ENCODE data around the gene SULF2.

The SULF2 gene

DNA sequence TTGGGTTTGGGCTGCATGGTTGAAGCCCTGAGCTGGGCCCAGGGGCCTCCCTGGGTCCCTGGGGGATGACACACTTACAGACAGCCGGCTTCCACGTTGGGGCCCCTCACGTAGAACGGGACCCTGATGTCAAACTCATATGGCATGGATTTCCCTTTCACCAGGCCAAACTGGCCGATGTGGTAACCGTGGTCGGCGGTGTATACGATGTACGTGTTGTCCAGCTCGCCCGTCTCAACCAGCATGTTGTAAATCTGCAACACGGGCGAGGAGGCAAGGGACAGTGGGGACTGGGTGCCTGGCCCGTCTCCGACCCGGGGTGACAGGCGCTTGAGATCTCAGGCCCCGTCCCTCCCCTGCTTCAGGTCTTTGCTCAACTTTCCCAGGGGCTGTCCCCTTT, 102.4 kb downstream of the SULF2 start:
- no peak overlapping the region for H3K4me3 ChIP-seq (ENCODE audit: low read length, poor library complexity, severe bottlenecking)
- H3K9me2 ChIP-seq (replicated peaks; ENCODE audit: low read depth, low read length) = no peaks in the 10 kb centered on the region
- TF ChIP-seq, protein P1, sequence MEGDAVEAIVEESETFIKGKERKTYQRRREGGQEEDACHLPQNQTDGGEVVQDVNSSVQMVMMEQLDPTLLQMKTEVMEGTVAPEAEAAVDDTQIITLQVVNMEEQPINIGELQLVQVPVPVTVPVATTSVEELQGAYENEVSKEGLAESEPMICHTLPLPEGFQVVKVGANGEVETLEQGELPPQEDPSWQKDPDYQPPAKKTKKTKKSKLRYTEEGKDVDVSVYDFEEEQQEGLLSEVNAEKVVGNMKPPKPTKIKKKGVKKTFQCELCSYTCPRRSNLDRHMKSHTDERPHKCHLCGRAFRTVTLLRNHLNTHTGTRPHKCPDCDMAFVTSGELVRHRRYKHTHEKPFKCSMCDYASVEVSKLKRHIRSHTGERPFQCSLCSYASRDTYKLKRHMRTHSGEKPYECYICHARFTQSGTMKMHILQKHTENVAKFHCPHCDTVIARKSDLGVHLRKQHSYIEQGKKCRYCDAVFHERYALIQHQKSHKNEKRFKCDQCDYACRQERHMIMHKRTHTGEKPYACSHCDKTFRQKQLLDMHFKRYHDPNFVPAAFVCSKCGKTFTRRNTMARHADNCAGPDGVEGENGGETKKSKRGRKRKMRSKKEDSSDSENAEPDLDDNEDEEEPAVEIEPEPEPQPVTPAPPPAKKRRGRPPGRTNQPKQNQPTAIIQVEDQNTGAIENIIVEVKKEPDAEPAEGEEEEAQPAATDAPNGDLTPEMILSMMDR (conservative IDR thresholded peaks at IDR 0.05; ENCODE audit: low read length) = no peak
- no peak for TF ChIP-seq EZH2phosphoT487 (IDR thresholded peaks at IDR 0.05; ENCODE audit: borderline replicate concordance)
- H3K27me3 ChIP-seq (ENCODE audit: insufficient read depth, low read length, poor library complexity, severe bottlenecking) = no peaks in the 10 kb centered on the region
- H3K9ac ChIP-seq (ENCODE audit: low read depth, low read length, poor library complexity, severe bottlenecking) = no peak overlapping the region
- no peaks in the 10 kb centered on the region for H3K4me1 ChIP-seq (ENCODE audit: insufficient read depth, low read length, poor library complexity, severe bottlenecking)
- no peaks in the 10 kb centered on the region for H3F3A ChIP-seq (ENCODE audit: low read depth)
- H3K4me2 ChIP-seq (ENCODE audit: low read depth, low read length, poor library complexity, severe bottlenecking) = no peak overlapping the region
- H4K20me1 ChIP-seq (ENCODE audit: insufficient read depth, low read length, poor library complexity, severe bottlenecking) = no peaks in the 10 kb centered on the region
- no peaks in the 10 kb centered on the region for H3K36me3 ChIP-seq (ENCODE audit: insufficient read depth, low read length)
- H2AFZ ChIP-seq (ENCODE audit: low read length) = no peak overlapping the region
- H3K9me3 ChIP-seq (ENCODE audit: insufficient read depth, low read depth, low read length) = no peaks in the 10 kb centered on the region
- H3K79me2 ChIP-seq (ENCODE audit: insufficient read depth, low read length) = no peaks in the 10 kb centered on the region

DNA sequence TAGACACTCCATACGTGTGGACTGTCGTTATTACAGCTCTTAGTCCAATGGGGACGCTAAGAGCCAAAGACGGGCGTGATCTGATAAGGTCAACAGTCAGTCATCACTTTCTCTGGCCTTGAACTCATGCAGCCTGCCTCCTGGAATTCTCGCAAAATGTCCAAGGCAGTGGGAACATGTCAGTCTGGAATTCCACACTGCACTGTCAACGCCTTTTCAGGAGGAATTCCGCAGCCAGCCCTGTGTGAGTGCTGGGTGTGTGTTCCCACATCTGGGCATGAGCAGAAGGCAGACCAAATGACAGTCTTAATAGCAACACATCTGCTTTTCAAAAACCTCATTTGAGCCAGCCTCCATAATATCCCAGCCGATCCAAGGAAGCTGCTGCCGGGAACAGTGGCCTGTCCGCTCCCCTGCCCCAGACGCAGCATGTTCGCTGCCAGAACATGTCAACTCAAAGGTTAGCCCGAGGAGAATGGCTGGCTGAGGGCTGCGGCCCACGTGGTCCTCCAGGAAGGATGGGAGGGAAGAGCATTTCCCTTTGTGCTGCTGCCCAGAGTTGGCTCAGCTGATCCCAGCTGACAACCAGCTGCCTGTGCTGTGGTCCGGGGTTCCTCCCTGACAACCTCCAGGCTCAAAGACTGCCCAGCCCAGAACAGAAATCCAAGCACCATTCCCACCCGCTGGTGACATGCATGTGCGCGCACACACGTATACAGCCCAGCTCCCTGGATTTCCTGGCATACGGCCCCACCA, 103.1 kb downstream of the SULF2 start:
- Histone ChIP-seq H3K9me2 (replicated peaks; ENCODE audit: low read depth, low read length) (no peaks in the 10 kb centered on the region), H3K4me3 (ENCODE audit: low read length, poor library complexity, severe bottlenecking) (no peak overlapping the region), H4K20me1 (ENCODE audit: insufficient read depth, low read length, poor library complexity, severe bottlenecking) (no peaks in the 10 kb centered on the region), H3K27me3 (ENCODE audit: insufficient read depth, low read length, poor library complexity, severe bottlenecking) (no peaks in the 10 kb centered on the region), H2AFZ (ENCODE audit: low read length) (no peak overlapping the region), H3K79me2 (ENCODE audit: insufficient read depth, low read length) (no peaks in the 10 kb centered on the region), H3K9ac (ENCODE audit: low read depth, low read length, poor library complexity, severe bottlenecking) (no peak overlapping the region), H3K4me2 (ENCODE audit: low read depth, low read length, poor library complexity, severe bottlenecking) (no peak overlapping the region), H3K9me3 (ENCODE audit: insufficient read depth, low read depth, low read length) (no peaks in the 10 kb centered on the region), H3F3A (ENCODE audit: low read depth) (no peaks in the 10 kb centered on the region), H3K36me3 (ENCODE audit: insufficient read depth, low read length) (no peaks in the 10 kb centered on the region), H3K4me1 (ENCODE audit: insufficient read depth, low read length, poor library complexity, severe bottlenecking) (no peaks in the 10 kb centered on the region)
- TF ChIP-seq, protein P1 (conservative IDR thresholded peaks at IDR 0.05; ENCODE audit: low read length) = no peak
- no peak for TF ChIP-seq EZH2phosphoT487 (IDR thresholded peaks at IDR 0.05; ENCODE audit: borderline replicate concordance)

DNA sequence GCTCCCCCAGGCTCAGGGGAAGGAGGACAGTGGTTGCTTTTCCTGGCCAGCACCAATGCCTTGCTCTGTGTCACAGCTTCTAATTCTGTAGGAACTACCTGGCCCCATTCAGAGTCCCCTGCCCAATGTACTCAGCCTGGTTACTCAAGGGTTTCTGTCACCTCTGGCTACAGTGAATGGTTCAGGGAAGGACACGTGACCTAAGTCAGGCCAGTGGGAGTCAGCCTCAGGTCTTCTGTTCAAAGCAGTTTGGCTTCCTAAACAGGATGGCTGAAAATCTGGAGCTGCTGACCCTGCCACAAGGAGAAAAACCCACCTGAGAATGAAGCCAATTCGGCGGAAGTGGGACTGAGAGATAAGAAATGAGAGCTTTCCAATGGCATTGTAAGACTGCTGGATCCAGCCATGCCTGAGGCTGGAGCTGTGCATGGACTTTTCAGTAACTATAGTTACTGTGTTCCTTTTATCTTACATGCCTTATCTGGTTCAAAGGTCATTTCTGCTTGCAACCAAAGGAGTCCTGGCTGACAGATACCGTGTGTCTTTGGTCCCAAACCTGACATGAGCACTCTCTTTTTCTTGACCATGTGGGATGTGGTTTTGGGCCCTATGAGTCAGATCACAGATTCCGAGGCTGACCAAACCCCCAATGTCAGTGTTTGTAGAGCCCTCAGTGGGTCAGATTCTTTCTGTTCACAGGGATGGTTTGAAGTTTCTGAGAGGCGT, 104.3 kb downstream of the SULF2 start:
- Histone ChIP-seq H3K27me3 (ENCODE audit: insufficient read depth, low read length, poor library complexity, severe bottlenecking) (no peaks in the 10 kb centered on the region), H3K9ac (ENCODE audit: low read depth, low read length, poor library complexity, severe bottlenecking) (no peak overlapping the region), H3K79me2 (ENCODE audit: insufficient read depth, low read length) (no peaks in the 10 kb centered on the region), H3K4me1 (ENCODE audit: insufficient read depth, low read length, poor library complexity, severe bottlenecking) (no peaks in the 10 kb centered on the region), H3K36me3 (ENCODE audit: insufficient read depth, low read length) (no peaks in the 10 kb centered on the region), H3F3A (ENCODE audit: low read depth) (no peaks in the 10 kb centered on the region), H3K4me2 (ENCODE audit: low read depth, low read length, poor library complexity, severe bottlenecking) (no peak overlapping the region), H3K9me2 (replicated peaks; ENCODE audit: low read depth, low read length) (no peaks in the 10 kb centered on the region), H2AFZ (ENCODE audit: low read length) (no peak overlapping the region), H4K20me1 (ENCODE audit: insufficient read depth, low read length, poor library complexity, severe bottlenecking) (no peaks in the 10 kb centered on the region), H3K9me3 (ENCODE audit: insufficient read depth, low read depth, low read length) (no peaks in the 10 kb centered on the region), H3K4me3 (ENCODE audit: low read length, poor library complexity, severe bottlenecking) (no peak overlapping the region)
- no peak for TF ChIP-seq EZH2phosphoT487 (IDR thresholded peaks at IDR 0.05; ENCODE audit: borderline replicate concordance)
- TF ChIP-seq, protein P1 (conservative IDR thresholded peaks at IDR 0.05; ENCODE audit: low read length) = no peak
